NB4 (cell line): Measurements from ENCODE around the gene DLX4.

Source experiments
- DNase-seq: peaks from one replicate; pipeline ENCODE4 v3.0.0; 2010; ENCODE audit warnings: low read depth
- H3K4me3 ChIP-seq: one replicate; pipeline ENCODE4 v1.5.1; 2011; ENCODE audit warnings: mild to moderate bottlenecking, low read depth, low read length, moderate library complexity
- MYC ChIP-seq: IDR thresholded peaks from 2 replicates; pipeline ENCODE4 v1.6.1; 2011; ENCODE audit warnings: low read depth, low read length
- POLR2A ChIP-seq: IDR thresholded peaks from 2 replicates; pipeline ENCODE4 v1.6.1; 2011; ENCODE audit warnings: mild to moderate bottlenecking; ENCODE audit not compliant: insufficient read length; ENCODE audit errors: extremely low read depth
- TF ChIP-seq, protein P1 (sequence below): IDR thresholded peaks from one replicate; pipeline ENCODE4 v1.5.1; 2012; ENCODE audit warnings: low read depth, low read length
- TF ChIP-seq, protein P2 (sequence below): IDR thresholded peaks from 2 replicates; pipeline ENCODE4 v1.6.1; 2011; ENCODE audit warnings: low read depth, low read length

The DLX4 gene

DNA sequence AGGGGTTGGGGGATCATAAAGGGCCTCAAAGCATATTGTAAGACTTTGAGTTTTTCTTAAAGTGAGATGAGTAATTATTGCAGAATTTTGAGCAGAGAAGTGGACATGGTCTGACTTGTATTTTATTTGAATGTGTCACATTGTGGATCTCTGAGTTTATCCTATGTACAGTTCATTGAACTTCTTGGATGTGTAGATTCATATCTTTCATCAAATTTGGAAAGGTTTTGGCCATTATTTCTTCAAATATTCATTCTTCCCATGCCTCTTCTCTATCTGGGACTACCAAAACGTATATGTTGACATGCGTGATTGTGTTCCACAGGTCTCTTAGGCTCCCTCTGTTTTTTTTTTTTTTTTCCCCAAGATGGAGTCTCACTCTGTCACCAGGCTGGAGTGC is 40.3 kb downstream of the DLX4 start:
- no peak for DNase-seq
- TF ChIP-seq MYC = no peak
- no peak for TF ChIP-seq POLR2A
- TF ChIP-seq, protein P1, sequence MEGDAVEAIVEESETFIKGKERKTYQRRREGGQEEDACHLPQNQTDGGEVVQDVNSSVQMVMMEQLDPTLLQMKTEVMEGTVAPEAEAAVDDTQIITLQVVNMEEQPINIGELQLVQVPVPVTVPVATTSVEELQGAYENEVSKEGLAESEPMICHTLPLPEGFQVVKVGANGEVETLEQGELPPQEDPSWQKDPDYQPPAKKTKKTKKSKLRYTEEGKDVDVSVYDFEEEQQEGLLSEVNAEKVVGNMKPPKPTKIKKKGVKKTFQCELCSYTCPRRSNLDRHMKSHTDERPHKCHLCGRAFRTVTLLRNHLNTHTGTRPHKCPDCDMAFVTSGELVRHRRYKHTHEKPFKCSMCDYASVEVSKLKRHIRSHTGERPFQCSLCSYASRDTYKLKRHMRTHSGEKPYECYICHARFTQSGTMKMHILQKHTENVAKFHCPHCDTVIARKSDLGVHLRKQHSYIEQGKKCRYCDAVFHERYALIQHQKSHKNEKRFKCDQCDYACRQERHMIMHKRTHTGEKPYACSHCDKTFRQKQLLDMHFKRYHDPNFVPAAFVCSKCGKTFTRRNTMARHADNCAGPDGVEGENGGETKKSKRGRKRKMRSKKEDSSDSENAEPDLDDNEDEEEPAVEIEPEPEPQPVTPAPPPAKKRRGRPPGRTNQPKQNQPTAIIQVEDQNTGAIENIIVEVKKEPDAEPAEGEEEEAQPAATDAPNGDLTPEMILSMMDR = no peak
- no peak overlapping the region for H3K4me3 ChIP-seq

DNA sequence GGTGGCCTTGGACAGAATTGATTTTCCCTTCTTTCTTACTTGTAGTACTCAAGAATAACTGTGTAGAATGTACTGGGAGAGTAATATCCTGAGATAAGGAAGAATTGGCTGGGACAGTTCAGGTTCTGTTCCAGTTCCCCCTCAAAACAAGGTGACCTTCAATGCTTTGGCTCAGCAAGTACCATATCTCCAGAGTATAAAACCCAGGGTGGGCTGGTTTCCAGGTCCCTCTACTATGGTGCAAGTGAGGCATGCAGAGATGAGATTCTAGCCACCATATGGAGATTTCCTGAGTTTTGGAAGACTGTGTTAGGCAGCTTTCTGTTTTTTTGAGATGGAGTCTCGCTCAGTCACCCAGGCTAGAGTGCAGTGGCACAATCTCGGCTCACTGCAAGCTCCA is 44.1 kb downstream of the DLX4 start:
- H3K4me3 ChIP-seq = no peak overlapping the region
- no peak for DNase-seq
- no peak for TF ChIP-seq MYC
- TF ChIP-seq, protein P1 = no peak
- TF ChIP-seq, protein P2, sequence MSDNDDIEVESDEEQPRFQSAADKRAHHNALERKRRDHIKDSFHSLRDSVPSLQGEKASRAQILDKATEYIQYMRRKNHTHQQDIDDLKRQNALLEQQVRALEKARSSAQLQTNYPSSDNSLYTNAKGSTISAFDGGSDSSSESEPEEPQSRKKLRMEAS = no peak
- no peak for TF ChIP-seq POLR2A

DNA sequence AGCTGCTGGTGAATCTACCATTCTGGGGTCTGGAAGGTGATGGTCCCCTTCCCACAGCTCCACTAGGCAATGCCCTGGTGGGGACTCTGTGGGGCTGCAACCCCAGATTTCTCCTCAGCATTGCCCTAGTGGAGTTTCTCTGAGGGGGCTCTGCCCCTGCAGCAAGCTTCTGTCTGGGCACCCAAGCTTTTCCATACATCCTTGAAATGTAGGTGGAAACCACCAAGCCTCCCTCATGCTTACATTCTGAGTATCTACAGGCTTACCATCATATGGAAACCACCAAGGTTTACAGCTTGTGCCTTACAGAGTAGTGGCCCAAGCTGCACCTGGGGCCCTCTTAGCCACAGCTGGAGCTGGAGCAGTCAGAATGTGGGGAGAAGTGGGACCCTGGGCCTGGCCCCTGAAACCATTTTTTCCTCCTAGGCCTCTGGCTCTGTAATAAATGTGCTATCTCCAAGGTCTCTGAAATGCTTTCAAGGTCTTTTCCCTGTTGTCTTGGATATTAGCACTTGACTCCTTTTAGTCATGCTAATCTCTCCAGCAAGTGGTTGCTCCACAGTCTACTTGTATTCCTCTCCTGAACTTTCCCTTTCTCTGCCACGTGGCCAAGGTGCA is 45.6 kb downstream of the DLX4 start:
- H3K4me3 ChIP-seq = no peak overlapping the region
- TF ChIP-seq, protein P1 = no peak
- TF ChIP-seq, protein P2 = no peak
- TF ChIP-seq POLR2A (no peak), MYC (no peak)
- DNase-seq = no peak

DNA sequence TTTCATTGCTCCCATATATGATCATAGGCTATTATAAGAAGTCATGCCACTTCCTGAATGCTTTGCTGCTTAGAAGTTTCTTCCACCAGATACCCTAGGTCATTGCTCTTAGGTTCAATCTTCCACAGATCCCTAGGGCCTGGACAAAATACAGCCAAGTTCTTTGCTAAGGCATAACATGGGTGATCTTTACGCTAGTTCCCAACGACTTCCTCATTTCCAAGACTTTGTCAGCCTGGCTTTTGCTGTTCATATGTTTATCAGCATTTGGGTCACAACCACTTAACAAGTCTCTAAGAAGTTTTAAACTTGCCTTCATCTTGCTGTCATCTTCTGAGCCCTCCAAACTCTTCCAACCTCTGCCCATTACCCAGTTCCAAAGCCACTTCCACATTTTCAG is 46.2 kb downstream of the DLX4 start:
- DNase-seq = no peak
- no peak overlapping the region for H3K4me3 ChIP-seq
- TF ChIP-seq, protein P2 = no peak
- TF ChIP-seq MYC (no peak), POLR2A (no peak)
- TF ChIP-seq, protein P1 = no peak

DNA sequence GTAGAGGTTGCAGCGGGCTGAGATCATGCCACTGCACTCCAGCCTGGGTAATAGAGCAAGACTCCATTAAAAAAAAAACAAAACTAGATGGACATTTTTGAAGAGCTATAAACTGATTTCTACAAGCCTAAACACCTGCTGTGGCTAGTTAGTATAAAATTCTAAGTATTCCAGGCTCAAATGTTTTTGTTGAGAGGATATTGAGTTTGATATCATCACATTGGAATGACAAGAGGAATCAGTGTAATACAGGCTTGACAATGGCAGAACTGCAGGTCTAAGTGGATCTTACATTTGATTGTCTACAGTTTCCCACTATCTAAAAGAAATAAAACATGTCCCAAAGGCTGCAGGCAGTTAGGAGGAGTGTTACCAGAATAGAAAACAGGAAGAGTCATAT is 49.9 kb downstream of the DLX4 start:
- H3K4me3 ChIP-seq = no peak overlapping the region
- TF ChIP-seq, protein P2 = no peak
- TF ChIP-seq, protein P1 = no peak
- TF ChIP-seq POLR2A (no peak), MYC (no peak)
- DNase-seq = no peak
